NCI-H524 (cell line): ENCODE measurements around the gene HACD3.

Source experiments
- DNase-seq, 2 experiments: peaks; one replicate each; lab custom pipeline; 2025; lab: John Stamatoyannopoulos, UW

HACD3 gene, protein sequence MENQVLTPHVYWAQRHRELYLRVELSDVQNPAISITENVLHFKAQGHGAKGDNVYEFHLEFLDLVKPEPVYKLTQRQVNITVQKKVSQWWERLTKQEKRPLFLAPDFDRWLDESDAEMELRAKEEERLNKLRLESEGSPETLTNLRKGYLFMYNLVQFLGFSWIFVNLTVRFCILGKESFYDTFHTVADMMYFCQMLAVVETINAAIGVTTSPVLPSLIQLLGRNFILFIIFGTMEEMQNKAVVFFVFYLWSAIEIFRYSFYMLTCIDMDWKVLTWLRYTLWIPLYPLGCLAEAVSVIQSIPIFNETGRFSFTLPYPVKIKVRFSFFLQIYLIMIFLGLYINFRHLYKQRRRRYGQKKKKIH

DNA sequence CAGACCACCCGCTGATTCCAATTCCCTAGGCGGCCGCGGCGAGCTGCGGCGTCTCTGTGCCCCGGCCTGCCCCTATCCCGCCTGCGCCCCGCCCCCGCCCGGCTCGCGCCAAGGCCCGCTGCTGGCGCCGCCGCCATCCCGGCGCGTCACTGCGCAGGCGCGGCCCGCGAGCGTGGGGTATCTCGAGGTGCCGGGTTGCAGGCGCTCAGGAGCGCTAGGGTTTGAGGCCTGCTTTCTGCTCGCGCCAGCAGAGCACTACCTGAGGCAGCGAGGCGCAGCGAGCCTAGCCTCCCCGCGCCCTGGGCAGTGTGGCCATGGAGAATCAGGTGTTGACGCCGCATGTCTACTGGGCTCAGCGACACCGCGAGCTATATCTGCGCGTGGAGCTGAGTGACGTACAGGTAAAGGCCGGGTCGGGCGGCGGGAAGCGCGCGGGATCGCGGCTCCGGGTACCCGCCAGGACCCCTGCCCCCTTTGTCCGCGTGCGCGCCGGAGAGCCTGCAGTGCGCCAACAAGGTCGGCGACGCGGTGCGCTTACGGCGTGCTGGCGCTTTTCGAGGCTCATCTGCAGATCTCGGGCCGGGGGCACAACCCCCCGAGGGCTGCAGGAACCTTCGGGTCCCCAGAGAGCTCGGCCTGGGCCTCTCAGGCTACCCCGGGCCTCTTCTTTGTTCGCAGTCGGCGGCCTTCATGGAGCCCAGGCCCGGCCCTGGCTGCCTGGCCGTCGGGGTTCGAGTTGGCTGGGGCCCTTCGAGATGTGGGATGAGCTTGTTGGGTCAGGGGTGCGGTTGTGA lies at the start of gene HACD3:
TSS of gene HACD3 (plus strand) at position 146 of the 794 bp plus-strand sequence. CDS start at position 315, 169 bp downstream.
- peak; percentile 89 to 90 for DNase-seq

DNA sequence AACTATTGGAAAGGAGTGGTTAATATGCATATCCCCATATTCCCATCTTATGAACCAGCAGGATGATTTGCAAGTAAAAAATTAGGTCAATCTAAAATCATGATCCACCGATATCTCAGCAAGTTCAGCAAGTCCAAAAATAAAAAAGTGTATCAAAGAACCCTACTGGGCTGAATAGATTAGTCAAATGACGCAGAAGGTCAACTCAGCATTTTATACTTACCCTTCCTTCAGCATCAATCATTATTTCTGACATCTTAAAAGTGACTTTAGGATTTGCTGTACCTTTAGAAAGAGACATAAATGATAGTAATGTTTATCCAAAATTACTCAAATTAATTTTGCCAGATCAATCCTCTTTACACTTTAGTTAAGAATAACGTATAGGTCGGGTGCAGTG lies 45.4 kb upstream of the HACD3 start:
- no peak for DNase-seq

DNA sequence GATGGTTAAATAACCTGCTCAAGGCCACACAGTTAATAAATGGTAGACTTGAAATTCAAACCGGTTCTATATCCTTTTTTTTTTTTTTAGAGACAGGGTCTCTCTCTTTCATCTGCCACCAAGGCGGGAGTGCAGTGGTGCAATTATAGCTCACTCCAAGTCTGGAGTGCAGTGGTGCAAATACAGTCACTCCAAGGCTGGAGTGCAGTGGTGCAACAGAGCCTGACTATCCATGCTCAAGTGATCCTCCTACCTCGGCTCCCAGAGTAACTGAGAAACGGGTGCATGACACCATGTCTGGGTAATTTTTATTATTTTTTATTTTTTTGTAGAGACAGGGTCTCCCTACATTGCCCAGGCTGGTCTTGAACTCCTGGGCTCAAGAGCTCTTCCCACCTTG lies 36.2 kb upstream of the HACD3 start:
- no peak for DNase-seq

DNA sequence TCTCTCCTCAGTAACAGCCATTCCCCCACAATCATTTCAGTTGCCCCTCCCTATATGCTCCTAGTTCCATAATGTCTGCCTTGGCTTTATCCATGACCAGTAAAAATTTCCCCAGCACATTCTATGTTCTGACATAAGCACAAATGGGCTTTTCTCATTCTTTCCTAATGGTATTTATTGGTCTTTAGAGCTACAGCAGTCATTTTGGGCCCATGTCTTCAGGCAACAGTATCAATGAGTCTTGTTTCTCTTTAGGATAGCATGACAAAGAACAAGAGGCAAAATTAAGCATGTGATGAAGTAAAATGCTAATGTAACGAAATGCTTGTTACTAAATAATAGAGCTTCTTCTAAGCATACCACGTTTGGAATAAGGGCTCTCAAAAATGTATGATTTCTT lies 20.9 kb upstream of the HACD3 start:
- no peak for DNase-seq

DNA sequence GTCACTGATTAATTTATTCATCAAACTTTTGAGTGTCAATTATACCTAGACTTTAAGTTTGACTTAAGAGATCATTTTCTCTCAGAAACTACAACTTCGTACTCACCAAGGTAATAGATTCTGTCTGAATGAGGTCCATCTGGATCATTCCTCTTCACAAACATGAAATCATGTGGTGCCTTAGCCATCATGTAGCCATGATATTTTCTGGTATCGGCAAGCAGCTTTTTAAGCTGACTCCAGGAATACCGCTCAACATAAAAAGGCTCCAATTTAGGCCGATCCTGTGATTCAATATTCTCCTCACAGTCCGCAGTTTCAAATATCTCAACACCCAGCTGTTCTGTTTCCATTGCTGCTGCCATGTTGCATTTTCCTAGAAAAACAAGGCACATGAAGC lies 18.1 kb upstream of the HACD3 start:
- no peak for DNase-seq

DNA sequence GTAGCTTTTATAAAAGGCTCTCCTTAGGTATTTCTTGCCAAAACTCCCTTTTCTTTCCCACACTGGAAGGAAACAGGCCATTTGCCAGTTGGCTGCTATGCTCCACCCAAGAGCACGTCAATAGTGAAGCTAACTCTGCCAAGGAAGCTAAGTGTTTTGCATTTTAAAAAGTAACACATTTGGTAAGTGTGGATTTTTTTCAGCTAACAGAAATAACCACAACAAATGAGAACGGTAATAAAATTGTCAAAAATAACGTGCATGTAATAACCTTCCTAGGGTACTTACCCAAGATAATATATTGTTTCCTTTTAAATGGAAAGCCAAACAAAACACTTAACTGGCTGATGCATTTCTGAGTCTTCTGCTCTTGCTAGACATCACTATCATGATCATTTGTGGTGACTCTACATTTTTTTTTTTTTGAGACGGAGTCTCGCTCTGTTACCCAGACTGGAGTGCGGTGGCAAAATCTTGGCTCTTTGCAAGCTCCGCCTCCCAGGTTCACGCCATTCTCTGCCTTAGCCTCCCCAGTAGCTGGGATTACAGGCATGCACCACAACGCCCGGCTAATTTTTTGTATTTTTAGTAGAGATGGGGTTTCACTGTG lies 17.4 kb upstream of the HACD3 start:
- DNase-seq = no peak

DNA sequence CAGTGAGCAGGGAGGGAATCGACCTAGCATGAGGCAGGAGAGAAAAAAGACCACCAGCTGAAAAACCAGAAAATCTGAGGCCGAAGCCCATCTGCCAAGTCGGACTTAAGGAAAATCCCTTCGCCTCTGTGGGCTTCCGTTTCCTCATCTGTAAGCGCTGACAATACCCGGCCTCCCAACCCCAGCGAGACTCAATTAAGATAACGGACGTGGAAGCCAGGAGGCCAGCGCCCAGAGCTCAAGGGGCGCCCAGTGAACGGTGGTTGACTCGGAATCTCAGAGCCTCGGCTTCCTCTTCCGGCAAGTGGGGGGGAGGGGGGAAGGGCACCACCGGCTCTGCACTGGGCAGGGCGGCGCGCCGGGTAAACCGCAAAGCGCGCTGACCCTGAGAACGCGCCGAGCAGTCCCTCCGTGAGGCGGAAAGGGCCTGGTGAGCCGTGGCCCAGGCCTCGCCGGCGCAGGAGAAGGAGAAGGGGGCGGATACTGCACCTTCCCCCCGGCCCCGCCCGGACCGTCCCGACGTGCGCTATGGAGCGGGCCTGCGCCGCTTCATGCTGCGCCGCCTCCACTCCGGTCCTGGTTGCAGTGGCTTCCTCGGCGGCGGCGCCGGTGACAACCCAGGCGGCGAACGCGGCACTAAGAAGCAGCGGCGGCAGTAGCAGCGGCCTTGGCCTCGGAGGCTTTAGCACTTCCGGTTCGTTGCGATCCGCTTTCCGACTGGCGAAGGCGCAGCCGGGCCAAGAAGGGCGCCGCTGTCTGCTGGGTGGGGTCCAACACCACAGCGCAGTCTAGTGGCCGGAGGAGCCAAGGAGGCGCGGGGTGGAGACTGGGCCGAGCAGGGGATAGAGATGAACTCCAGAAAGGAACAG lies 13.0 kb upstream of the HACD3 start, which contains the start of gene DPP8:
TSS of gene DPP8 (minus strand) at position 693 of the 869 bp plus-strand sequence. CDS start 5,136 bp downstream, outside the sequence.
- peak; percentile 87 to 94 for DNase-seq

DNA sequence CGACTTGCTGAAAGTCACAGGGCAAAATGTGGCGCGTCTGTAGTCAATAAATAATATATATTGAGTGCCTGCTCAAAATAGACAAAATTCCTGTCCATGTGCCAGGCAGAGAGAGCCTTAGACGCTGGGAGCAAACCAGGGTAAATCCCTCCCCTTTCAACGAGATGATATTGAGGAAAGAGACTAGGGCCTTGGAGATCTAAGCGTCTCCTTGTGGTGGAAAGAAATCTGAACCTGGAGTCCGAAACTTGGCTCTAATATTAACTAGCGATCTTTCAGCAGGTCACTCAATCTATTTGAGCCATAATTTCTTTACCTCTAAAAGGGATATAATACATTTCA lies 12.4 kb upstream of the HACD3 start:
- no peak for DNase-seq

DNA sequence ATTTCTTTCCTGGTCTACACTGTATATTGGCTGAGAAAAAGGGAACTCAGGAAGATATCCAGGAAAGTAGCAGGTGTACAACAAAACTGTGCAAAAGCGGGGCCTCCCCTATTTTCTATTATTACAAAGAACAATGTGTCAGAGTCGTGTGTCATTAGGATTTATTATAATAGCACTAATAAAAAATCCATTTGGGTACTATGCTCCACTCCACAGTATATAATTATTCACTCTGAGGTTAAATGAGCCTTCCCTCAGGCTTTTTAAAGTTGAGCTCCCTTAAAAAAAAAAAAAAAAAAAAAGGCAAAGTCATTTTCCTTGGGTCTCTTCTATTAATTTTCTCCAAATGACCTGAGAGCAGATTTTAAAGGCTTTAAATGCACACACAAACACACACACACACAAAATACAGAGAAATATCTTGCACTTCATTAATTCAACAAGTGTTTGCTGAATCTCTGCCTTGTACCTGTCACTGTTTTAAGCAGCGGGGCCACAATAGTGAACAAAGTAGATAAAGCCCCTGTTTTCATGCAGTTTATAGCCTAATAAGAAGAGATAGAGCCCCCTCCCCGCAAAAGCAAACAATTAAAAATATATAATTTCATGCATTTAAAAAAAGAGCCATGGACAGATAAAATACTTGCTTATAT lies 11.5 kb upstream of the HACD3 start:
- DNase-seq = no peak

DNA sequence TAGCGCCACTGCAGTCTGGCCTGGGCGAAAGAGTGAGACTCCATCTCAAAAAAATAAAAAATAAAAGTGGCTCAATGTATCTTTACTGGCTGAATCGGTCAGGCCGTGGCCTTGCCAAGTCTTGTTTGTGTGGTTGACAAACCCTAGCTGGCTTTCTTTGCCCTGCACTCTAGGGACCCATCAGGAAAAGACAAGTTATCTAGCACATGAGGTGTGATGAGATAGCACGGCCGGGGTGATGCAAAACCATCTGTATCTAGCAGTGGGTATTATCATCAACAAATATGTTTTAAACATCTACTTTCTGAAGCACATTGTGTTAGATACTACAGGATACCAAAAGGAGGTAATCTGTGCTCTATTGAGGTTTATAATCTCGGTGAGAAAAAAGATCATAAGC lies 8.9 kb upstream of the HACD3 start:
- no peak for DNase-seq

DNA sequence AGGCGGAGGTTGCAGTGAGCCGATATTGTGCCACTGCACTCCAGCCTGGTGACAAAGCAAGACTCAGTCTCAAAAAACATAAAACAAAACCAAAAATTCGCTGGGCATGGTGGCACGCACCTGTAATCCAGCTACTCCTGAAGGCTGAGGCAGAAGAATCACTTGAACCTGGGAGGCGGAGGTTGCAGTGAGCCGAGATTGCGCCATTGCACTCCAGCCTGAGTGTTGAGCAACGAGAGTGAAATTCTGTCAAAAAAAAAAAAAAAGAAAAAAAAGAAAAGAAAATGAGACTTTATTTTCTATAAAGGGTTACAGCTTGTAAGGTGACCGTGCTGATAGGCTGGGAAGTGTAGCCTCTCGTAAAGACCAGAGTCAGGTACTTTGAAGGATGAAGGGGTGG lies 6.0 kb upstream of the HACD3 start:
- DNase-seq = no peak

DNA sequence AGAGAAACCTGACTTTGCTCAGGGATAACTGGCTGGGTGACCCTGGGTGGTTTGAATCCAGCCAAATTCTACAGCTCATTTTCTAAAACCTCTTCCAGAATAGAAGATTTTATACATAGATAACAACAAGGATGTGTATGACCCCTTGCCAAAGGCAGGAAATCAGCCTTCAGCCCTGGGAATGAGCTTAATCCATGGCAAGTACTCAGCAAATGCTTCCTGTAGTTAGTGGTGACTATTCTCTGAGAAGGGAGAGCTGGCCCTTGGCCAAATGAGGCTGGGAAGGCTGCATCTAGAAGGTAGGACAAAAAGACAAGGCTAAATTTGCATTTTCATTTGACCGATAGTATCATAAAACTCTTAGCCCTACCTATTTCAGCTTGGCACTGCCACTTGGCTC lies 4.6 kb upstream of the HACD3 start:
- DNase-seq = no peak

DNA sequence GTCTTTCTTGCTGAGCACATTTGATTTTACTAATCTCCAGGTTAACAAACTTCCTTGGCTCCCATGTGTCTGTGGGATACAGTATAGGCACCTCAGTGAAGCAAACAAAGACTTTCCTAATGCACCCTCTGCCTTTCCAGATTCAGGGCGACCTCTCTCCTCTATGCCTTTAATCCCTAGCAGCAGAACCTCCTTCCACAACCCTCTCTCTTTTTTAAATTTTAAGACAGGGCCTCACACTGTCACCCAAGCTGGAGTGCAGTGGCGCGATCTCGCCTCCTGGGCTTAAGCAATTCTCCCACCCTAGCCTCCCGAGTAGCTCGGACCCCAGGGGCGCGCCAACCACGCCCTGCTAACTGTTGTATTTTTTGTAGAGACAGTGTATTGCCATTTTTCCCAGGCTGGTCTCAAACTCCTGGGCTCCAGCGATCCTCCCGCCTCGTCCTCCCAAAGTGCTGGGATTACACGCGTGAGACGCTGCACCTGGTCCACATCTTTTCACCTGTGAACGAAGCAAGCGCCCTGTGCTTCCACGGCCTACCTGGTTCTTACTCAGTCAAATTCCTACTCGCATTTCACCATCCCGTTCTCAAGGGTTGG lies 1.7 kb upstream of the HACD3 start:
- DNase-seq = no peak

DNA sequence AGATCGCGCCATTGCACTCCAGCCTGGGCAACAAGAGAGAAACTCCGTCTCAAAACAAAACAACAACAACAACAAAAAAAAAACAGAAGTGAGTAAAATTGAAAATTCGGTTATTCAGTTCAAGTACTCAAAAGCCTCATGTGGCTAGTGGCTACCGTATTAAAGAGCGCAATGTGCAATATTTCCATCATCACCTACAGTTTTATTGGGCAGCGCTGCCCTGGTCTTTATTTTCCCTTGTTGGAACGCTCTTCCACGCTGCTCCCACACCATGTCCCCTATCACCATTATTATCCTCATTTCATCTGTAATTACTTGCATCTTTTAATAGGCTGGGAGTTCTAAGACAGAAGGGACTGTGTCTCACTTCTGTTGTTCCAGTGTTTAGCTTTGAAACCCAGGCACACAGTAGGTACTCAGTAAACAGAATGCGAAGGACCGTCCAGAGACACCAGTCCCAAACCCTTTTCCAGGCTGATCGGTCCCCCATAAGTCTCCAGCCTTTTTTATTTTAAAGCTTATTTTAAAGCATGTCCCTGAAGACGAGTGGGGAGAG lies 423 bp upstream of the HACD3 start:
- no peak for DNase-seq

DNA sequence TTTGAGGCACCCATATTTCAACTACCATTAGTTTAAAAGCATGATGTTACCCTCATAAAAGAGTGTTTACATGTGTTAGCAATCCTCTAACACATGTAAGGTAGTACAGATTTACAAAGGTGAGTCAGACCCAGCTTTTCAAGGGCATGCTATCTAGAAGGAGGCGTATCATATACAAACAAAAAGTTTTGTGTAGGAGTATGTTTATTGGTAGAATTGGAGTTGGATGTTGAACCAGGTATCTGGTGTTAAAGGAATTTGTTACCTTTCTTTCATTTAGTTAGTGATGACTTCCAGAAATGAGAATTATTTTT lies 2.4 kb downstream of the HACD3 start:
- DNase-seq = no peak

DNA sequence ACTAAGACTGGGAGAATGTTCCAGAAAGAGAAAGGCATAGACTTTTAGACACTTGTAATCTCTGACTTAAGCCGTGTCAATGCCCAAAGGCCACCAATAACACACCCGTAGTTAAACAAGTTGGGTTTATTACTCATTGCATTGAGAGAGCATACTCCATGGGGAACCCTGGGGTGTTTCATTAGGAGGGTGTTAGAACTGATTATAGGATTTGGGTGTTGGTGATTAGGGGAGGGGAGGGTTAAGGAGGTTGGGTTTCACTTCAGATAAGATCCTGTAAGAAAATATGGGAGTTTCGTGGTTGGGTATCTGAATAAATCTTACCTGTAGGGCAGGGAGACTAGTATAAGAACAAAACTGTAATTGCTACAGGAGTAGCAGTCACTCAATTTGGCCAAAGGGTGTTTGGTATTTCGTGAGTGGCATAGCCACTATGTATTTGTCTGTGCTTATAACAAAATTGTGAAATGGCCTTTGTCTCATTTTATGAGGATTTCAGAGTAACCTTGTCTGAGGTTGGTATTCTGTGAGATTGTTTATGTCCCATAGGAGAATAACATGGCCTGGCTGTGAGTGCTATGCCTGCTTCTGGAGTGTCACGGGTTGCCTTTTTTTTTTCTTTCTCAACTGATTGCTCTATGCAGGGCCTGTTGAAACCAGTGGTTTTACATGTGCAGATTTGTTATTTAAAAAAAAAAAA lies 2.9 kb downstream of the HACD3 start:
- no peak for DNase-seq

DNA sequence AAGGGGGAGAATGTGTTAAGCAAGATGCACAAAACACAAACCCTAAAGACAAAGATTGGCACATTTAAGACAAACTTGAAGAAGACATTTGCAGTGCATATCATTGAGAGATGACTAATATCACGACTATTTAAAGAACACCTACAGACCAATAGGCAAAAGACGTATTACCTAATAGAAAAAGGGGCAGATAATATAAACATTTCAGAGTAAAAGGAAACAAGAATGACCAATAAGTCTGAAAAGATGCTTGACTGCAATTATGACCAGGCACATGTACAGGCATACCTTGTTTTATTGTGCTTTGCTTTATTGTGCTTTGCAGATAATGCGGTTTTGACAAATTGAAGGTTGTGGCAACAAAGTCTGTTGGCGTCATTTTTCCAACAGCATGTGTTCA lies 4.9 kb downstream of the HACD3 start:
- no peak for DNase-seq

DNA sequence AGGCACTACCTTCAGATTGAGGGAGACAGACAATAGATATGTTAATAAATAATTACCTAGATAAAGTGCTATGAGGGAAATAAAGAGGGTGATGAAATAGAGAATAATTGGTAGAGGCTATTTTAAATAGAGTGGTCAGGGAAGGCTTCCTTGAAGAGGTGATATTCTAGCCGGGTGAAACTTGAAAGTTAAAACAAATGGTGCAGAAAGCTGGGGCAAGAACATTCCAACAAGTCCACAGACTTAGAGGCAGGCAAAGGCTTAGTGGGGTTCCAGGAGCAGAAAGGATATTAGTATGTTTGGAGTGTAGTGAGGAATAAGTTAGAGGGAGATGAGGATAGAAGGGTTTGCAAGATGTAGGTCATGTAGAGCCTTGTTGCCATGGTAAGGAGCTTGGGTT lies 10.1 kb downstream of the HACD3 start:
- no peak for DNase-seq

DNA sequence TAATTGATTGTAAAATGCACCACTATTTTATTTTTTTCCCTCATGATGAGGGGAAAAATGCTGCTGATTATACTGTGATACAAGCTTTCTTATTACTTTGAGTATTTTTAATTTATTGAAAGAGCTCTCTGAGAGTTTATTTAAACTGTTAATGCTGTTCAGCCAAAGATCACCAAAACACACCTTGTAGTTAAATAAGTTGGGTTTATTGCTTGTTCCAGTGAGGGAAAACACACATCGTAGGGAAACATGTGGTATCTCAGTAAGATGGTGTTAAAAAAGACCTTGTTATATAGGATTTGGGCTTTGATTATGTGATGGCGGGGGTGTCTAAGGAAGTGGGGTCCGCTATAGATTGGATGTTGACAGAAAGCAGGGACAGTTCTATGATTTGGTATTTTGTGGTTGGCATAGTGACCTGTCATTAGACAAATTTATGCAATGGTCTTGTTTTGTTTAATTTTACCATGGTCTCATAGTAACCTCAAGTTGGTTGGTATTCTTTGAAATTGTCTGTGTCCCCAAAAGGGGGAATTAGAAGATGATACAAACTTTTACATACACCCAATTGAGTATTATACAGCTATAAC lies 11.1 kb downstream of the HACD3 start:
- DNase-seq = no peak

DNA sequence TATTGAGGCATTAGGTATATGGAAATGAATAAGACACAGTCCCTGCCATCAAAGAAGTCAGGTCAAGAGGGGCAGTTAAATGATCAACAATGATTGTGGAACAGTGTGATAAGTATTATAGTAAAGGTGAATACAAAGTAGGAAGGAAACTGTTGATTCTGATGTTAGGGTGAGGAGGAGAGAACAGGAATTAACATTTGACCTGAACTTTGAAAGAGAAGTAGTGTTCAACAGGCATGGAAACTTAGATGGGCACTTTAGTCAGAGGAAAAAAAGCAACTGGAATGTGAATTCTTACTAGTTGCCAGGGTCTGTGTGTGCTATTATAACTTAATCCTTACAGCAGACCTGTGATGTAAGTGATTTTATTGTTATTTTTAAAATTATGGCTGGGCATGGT lies 17.6 kb downstream of the HACD3 start:
- no peak for DNase-seq
